Activated T-cell treated with anti-CD3 and anti-CD28 coated beads, Interleukin-2, amount 50 U/mL, for 72 hours (primary cell): ENCODE data around the gene RPS6KC1. TPM values are rescaled to one million over a fixed set of nuclear protein-coding genes. Genes with fewer than 3 reads are reported as not detected.
"Not testable (repeated sequence)": the region's sequence is repeated elsewhere in the genome, so short reads cannot be mapped to it uniquely, and the experiment has no call there.

Source experiments
- ATAC-seq, 2 donors: fragments of 150-1000 bp; cut with Tn5 transposase; replicated peaks in 1 of 2; 2 replicates each; pipeline ENCODE4 v1.10.0; 2021; ENCODE audit warnings: moderate library complexity in 2 of 2, mild to moderate bottlenecking in 1 of 2
- DNase-seq, 2 donors: peaks; one replicate each; pipeline ENCODE4 v3.0.0; 2021 to 2022; ENCODE audit warnings: mixed read lengths in 1 of 2
- H3K27ac Mint-ChIP-seq: one replicate; pipeline ENCODE4 v1.8.0; 2022; ENCODE audit warnings: mild to moderate bottlenecking, moderate library complexity, mixed read lengths
- H3K27me3 Mint-ChIP-seq: one replicate; pipeline ENCODE4 v1.8.0; 2022; ENCODE audit warnings: low read depth, mixed read lengths
- H3K36me3 Mint-ChIP-seq, 2 donors: one replicate each; pipeline ENCODE4 v1.8.0; 2022; ENCODE audit warnings: mixed read lengths in 2 of 2, mild to moderate bottlenecking in 1 of 2; ENCODE audit not compliant: insufficient read depth in 2 of 2
- H3K4me1 Mint-ChIP-seq: one replicate; pipeline ENCODE4 v1.8.0; 2022; ENCODE audit warnings: low read depth, mixed read lengths
- H3K4me3 Mint-ChIP-seq, 2 donors: one replicate each; pipeline ENCODE4 v1.8.0; 2022; ENCODE audit warnings: mild to moderate bottlenecking in 2 of 2, mixed read lengths in 2 of 2, moderate library complexity in 2 of 2
- H3K9me3 Mint-ChIP-seq, 2 donors: one replicate each; pipeline ENCODE4 v1.8.0; 2022; ENCODE audit warnings: mixed read lengths in 2 of 2
- total RNA-seq, 2 donors: library from RNA; stranded (reverse); gene quantifications; one replicate each; pipeline ENCODE4 v1.2.3, GENCODE V29; 2022

RPS6KC1 gene
- total RNA-seq, 2 donors from 2014 or later: 11.3 to 12.4 TPM

- no peak overlapping the region for H3K4me3 Mint-ChIP-seq
- DNase-seq (no peak), ATAC-seq (no peak)
- H3K36me3 Mint-ChIP-seq: peaks cover 1 to 2% of the 10 kb centered on the region in 2 donors
- no peak overlapping the region for H3K27ac Mint-ChIP-seq
- no peaks in the 10 kb centered on the region for H3K27me3 Mint-ChIP-seq
- no peaks in the 10 kb centered on the region for H3K9me3 Mint-ChIP-seq
- no peaks in the 10 kb centered on the region for H3K4me1 Mint-ChIP-seq
Observed at GRCh38 chr1:213276236-213276635, 225.2 kb downstream of the RPS6KC1 start.

GRCh38 chr1:213277036-213277435, 226.0 kb downstream of the RPS6KC1 start:
- Mint-ChIP-seq H3K27me3 (no peaks in the 10 kb centered on the region), H3K27ac (no peak overlapping the region), H3K4me1 (no peaks in the 10 kb centered on the region), H3K36me3 (peaks cover 1 to 2% of the 10 kb centered on the region in 2 donors), H3K9me3 (peaks cover 0 to 2% of the 10 kb centered on the region in 2 donors), H3K4me3 (no peak overlapping the region)
- DNase-seq (no peak), ATAC-seq (no peak)

GRCh38 chr1:213279410-213279809, 228.4 kb downstream of the RPS6KC1 start:
- no peak overlapping the region for H3K4me3 Mint-ChIP-seq
- DNase-seq: no peak
- H3K4me1 Mint-ChIP-seq: no peaks in the 10 kb centered on the region
- no peaks in the 10 kb centered on the region for H3K27me3 Mint-ChIP-seq
- peaks cover 2 to 4% of the 10 kb centered on the region in 2 donors for H3K36me3 Mint-ChIP-seq
- no peak overlapping the region for H3K27ac Mint-ChIP-seq
- peaks cover 3 to 6% of the 10 kb centered on the region in 2 donors for H3K9me3 Mint-ChIP-seq
- no peak for ATAC-seq

- Mint-ChIP-seq H3K27me3 (no peaks in the 10 kb centered on the region), H3K36me3 (peaks cover 2 to 4% of the 10 kb centered on the region in 2 donors), H3K4me1 (no peaks in the 10 kb centered on the region)
Observed at GRCh38 chr1:213281640-213282301, 230.7 kb downstream of the RPS6KC1 start.

GRCh38 chr1:213284626-213285025, 233.6 kb downstream of the RPS6KC1 start:
- Mint-ChIP-seq H3K4me1 (no peaks in the 10 kb centered on the region), H3K4me3 (no peak overlapping the region), H3K36me3 (peaks cover 2 to 7% of the 10 kb centered on the region in 2 donors), H3K27me3 (no peaks in the 10 kb centered on the region), H3K27ac (no peak overlapping the region), H3K9me3 (peaks cover 5 to 6% of the 10 kb centered on the region in 2 donors)
- DNase-seq: no peak
- no peak for ATAC-seq

More at GRCh38 chr1:213281640-213282301, 230.7 kb downstream of the RPS6KC1 start:
- peaks cover 5 to 6% of the 10 kb centered on the region in 2 donors for H3K9me3 Mint-ChIP-seq
- no peak for ATAC-seq
- no peak for DNase-seq
- no peak overlapping the region for H3K27ac Mint-ChIP-seq
- H3K4me3 Mint-ChIP-seq: no peak overlapping the region

GRCh38 chr1:213286235-213286634, 235.2 kb downstream of the RPS6KC1 start:
- Mint-ChIP-seq H3K27me3 (no peaks in the 10 kb centered on the region), H3K4me1 (no peaks in the 10 kb centered on the region), H3K4me3 (no peak overlapping the region), H3K9me3 (peaks cover 5 to 6% of the 10 kb centered on the region in 2 donors), H3K36me3 (peaks cover 2 to 7% of the 10 kb centered on the region in 2 donors), H3K27ac (no peak overlapping the region)
- DNase-seq (no peak), ATAC-seq (no peak)

GRCh38 chr1:213287987-213288386, 236.9 kb downstream of the RPS6KC1 start:
- Mint-ChIP-seq H3K9me3 (peaks cover 3 to 4% of the 10 kb centered on the region in 2 donors), H3K4me3 (no peak overlapping the region), H3K4me1 (no peaks in the 10 kb centered on the region), H3K27me3 (no peaks in the 10 kb centered on the region), H3K36me3 (peaks cover 2 to 7% of the 10 kb centered on the region in 2 donors), H3K27ac (no peak overlapping the region)
- ATAC-seq: no peak
- DNase-seq: no peak

- no peaks in the 10 kb centered on the region for H3K4me1 Mint-ChIP-seq
- H3K36me3 Mint-ChIP-seq: peaks cover 3 to 6% of the 10 kb centered on the region in 2 donors
- H3K4me3 Mint-ChIP-seq: no peak overlapping the region
- DNase-seq: no peak
- no peaks in the 10 kb centered on the region for H3K27me3 Mint-ChIP-seq
- H3K27ac Mint-ChIP-seq: no peak overlapping the region
- no peak for ATAC-seq
- peaks cover 4 to 6% of the 10 kb centered on the region in 2 donors for H3K9me3 Mint-ChIP-seq
Observed at GRCh38 chr1:213291526-213291925, 240.5 kb downstream of the RPS6KC1 start.

- peaks cover 5 to 7% of the 10 kb centered on the region in 2 donors for H3K9me3 Mint-ChIP-seq
- H3K27ac Mint-ChIP-seq: no peak overlapping the region
- H3K27me3 Mint-ChIP-seq: no peaks in the 10 kb centered on the region
- ATAC-seq (no peak), DNase-seq (no peak)
- H3K4me1 Mint-ChIP-seq: no peaks in the 10 kb centered on the region
- H3K4me3 Mint-ChIP-seq: no peak overlapping the region
- H3K36me3 Mint-ChIP-seq: peaks cover 3 to 6% of the 10 kb centered on the region in 2 donors
Observed at GRCh38 chr1:213292614-213293013, 241.6 kb downstream of the RPS6KC1 start.

GRCh38 chr1:213295860-213296259, 244.8 kb downstream of the RPS6KC1 start:
- H3K27me3 Mint-ChIP-seq: no peaks in the 10 kb centered on the region
- H3K36me3 Mint-ChIP-seq: peaks cover 3 to 5% of the 10 kb centered on the region in 2 donors
- H3K27ac Mint-ChIP-seq: no peak overlapping the region
- ATAC-seq: no peak
- no peak overlapping the region for H3K4me3 Mint-ChIP-seq
- H3K4me1 Mint-ChIP-seq: no peaks in the 10 kb centered on the region
- DNase-seq: no peak
- H3K9me3 Mint-ChIP-seq: peaks cover 7 to 9% of the 10 kb centered on the region in 2 donors

GRCh38 chr1:213296558-213296957, 245.5 kb downstream of the RPS6KC1 start:
- Mint-ChIP-seq H3K4me1 (no peaks in the 10 kb centered on the region), H3K27ac (no peak overlapping the region), H3K9me3 (peaks cover 7 to 9% of the 10 kb centered on the region in 2 donors), H3K4me3 (no peak overlapping the region), H3K36me3 (peaks cover 3 to 8% of the 10 kb centered on the region in 2 donors), H3K27me3 (no peaks in the 10 kb centered on the region)
- DNase-seq (no peak), ATAC-seq (no peak)

GRCh38 chr1:213297021-213297420, 246.0 kb downstream of the RPS6KC1 start:
- Mint-ChIP-seq H3K27ac (no peak overlapping the region), H3K4me1 (no peaks in the 10 kb centered on the region), H3K36me3 (peaks cover 3 to 8% of the 10 kb centered on the region in 2 donors), H3K4me3 (no peak overlapping the region), H3K27me3 (no peaks in the 10 kb centered on the region), H3K9me3 (peaks cover 7 to 9% of the 10 kb centered on the region in 2 donors)
- no peak for DNase-seq
- no peak for ATAC-seq

- H3K27me3 Mint-ChIP-seq: no peaks in the 10 kb centered on the region
- H3K36me3 Mint-ChIP-seq: peaks cover 3 to 8% of the 10 kb centered on the region in 2 donors
- H3K4me1 Mint-ChIP-seq: no peaks in the 10 kb centered on the region
- peaks cover 7% of the 10 kb centered on the region in 2 donors for H3K9me3 Mint-ChIP-seq
- no peak overlapping the region for H3K4me3 Mint-ChIP-seq
- no peak overlapping the region for H3K27ac Mint-ChIP-seq
- DNase-seq (no peak), ATAC-seq (no peak)
Observed at GRCh38 chr1:213300433-213300832, 249.4 kb downstream of the RPS6KC1 start.

GRCh38 chr1:213301524-213301923, 250.5 kb downstream of the RPS6KC1 start:
- H3K4me3 Mint-ChIP-seq: not testable (repeated sequence)

More at GRCh38 chr1:213301524-213301923, 250.5 kb downstream of the RPS6KC1 start:
- H3K27me3 Mint-ChIP-seq, H3K9me3 Mint-ChIP-seq, H3K27ac Mint-ChIP-seq, ATAC-seq, H3K4me1 Mint-ChIP-seq, H3K36me3 Mint-ChIP-seq, DNase-seq: not testable (repeated sequence)
